Vagina (tissue), 2 donors: ENCODE data around the gene NDUFA11.

ENCODE experiments used
- POLR2A ChIP-seq, 2 donors: fragments of 450-650 bp; IDR thresholded peaks; one replicate each; pipeline ENCODE4 v1.6.1; 2017; ENCODE audit warnings: antibody characterized with exemption in 2 of 2, mild to moderate bottlenecking in 2 of 2, moderate library complexity in 2 of 2
- POLR2AphosphoS5 ChIP-seq, 2 donors: sonication (generic); formaldehyde crosslinking; IDR thresholded peaks; one replicate each; pipeline ENCODE4 v1.9.0; 2017; ENCODE audit warnings: antibody characterized with exemption in 2 of 2, mild to moderate bottlenecking in 2 of 2, low read depth in 1 of 2; ENCODE audit not compliant: insufficient read depth in 1 of 2
- TF ChIP-seq, protein P1 (sequence below), 3 experiments: fragments of 450-650 bp in 2 of 3; fragments of 200-600 bp in 1 of 3; sonication (generic) in 1 of 3; IDR thresholded peaks; one replicate each; pipeline ENCODE4 v1.5.1; 2017 to 2019; ENCODE audit warnings: antibody characterized with exemption in 3 of 3, mild to moderate bottlenecking in 2 of 3, moderate library complexity in 2 of 3

DNA sequence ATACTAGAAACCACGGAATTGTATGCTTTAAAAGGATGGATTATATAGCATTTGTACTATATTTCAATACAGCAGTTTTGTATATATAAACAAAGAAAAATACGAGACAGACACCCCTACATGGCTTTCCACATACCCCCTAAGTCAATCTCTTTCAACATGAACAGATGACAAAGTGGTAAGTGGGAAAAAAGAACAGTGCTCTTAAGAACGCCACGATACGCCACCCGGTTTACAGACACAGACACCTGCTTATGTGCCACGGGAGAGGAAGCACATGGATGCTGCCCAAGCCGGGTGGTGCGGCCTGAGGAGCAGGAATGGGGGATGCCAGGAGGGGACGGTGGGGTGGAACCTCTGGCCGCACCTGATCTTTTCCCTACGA is 18.6 kb upstream of the NDUFA11 start:
- TF ChIP-seq, protein P1, sequence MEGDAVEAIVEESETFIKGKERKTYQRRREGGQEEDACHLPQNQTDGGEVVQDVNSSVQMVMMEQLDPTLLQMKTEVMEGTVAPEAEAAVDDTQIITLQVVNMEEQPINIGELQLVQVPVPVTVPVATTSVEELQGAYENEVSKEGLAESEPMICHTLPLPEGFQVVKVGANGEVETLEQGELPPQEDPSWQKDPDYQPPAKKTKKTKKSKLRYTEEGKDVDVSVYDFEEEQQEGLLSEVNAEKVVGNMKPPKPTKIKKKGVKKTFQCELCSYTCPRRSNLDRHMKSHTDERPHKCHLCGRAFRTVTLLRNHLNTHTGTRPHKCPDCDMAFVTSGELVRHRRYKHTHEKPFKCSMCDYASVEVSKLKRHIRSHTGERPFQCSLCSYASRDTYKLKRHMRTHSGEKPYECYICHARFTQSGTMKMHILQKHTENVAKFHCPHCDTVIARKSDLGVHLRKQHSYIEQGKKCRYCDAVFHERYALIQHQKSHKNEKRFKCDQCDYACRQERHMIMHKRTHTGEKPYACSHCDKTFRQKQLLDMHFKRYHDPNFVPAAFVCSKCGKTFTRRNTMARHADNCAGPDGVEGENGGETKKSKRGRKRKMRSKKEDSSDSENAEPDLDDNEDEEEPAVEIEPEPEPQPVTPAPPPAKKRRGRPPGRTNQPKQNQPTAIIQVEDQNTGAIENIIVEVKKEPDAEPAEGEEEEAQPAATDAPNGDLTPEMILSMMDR (IDR thresholded peaks at IDR 0.05): no peak
- no peak for TF ChIP-seq POLR2A (IDR thresholded peaks at IDR 0.05)
- TF ChIP-seq POLR2AphosphoS5 (IDR thresholded peaks at IDR 0.05; ENCODE audit: insufficient read depth in 1 of 2, low read depth in 1 of 2): no peak
